GM12878 (cell line): Measurements from ENCODE around the gene SNRPD2. TPM values are rescaled to one million over a fixed set of nuclear protein-coding genes. Genes with fewer than 3 reads are reported as not detected.

Experiments used
- CBX5 ChIP-seq: sonication (generic); IDR thresholded peaks from 2 replicates; pipeline ENCODE4 v1.6.1; 2016; ENCODE audit warnings: low read depth, moderate library complexity, mild to moderate bottlenecking, inconsistent platforms
- CHD1 ChIP-seq: IDR thresholded peaks from 2 replicates; pipeline ENCODE4 v1.6.1; 2012; ENCODE audit warnings: low read depth, low read length, improper control_type of control experiment
- CTCF ChIP-seq, 3 experiments: IDR thresholded peaks in 2 of 3; conservative IDR thresholded peaks in 1 of 3; 2 replicates each; pipeline ENCODE4 v1.5.1; 2011; ENCODE audit warnings: low read depth in 3 of 3, low read length in 3 of 3, mild to moderate bottlenecking in 3 of 3, control low read depth in 2 of 3, moderate library complexity in 2 of 3, inconsistent platforms in 1 of 3, mixed read lengths in 1 of 3; ENCODE audit not compliant: control insufficient read depth in 2 of 3, insufficient read depth in 1 of 3; ENCODE audit errors: extremely low read depth in 1 of 3
- HCFC1 ChIP-seq: fragments of 150-350 bp; IDR thresholded peaks from 2 replicates; pipeline ENCODE4 v1.6.1; 2014; ENCODE audit warnings: low read length
- NR2C1 ChIP-seq: fragments of 450-650 bp; IDR thresholded peaks from 2 replicates; pipeline ENCODE4 v1.6.1; 2017; ENCODE audit warnings: antibody characterized with exemption, mild to moderate bottlenecking, moderate library complexity
- NR2C2 ChIP-seq: IDR thresholded peaks from 2 replicates; pipeline ENCODE4 v1.6.1; 2011; ENCODE audit warnings: borderline replicate concordance, low read depth; ENCODE audit not compliant: control insufficient read depth, insufficient read length
- NRF1 ChIP-seq: conservative IDR thresholded peaks from 2 replicates; pipeline ENCODE4 v1.6.1; 2011; ENCODE audit warnings: mild to moderate bottlenecking, low read depth, low read length, improper control_type of control experiment
- PKNOX1 ChIP-seq: fragments of 450-650 bp; IDR thresholded peaks from 2 replicates; pipeline ENCODE4 v1.6.1; 2016; ENCODE audit warnings: mild to moderate bottlenecking
- PML ChIP-seq: IDR thresholded peaks from 2 replicates; pipeline ENCODE4 v1.6.1; 2012; ENCODE audit warnings: low read length, inconsistent platforms
- POLR2A ChIP-seq: IDR thresholded peaks from 2 replicates; pipeline ENCODE4 v1.6.1; 2011; ENCODE audit warnings: low read depth, mild to moderate bottlenecking, low read length
- POU2F2 ChIP-seq: IDR thresholded peaks from 3 replicates; pipeline ENCODE4 v1.6.1; 2011; ENCODE audit warnings: low read depth, mild to moderate bottlenecking, low read length, borderline replicate concordance
- RCOR1 ChIP-seq: conservative IDR thresholded peaks from 2 replicates; pipeline ENCODE4 v1.6.1; 2012; ENCODE audit warnings: low read depth, low read length, improper control_type of control experiment
- SIX5 ChIP-seq: IDR thresholded peaks from 2 replicates; pipeline ENCODE4 v1.6.1; 2011; ENCODE audit warnings: mild to moderate bottlenecking, low read depth, low read length, moderate library complexity; ENCODE audit not compliant: severe bottlenecking
- SMAD1 ChIP-seq: fragments of 450-650 bp; IDR thresholded peaks from 2 replicates; pipeline ENCODE4 v1.6.1; 2018; ENCODE audit warnings: mild to moderate bottlenecking, low read depth; ENCODE audit not compliant: partially characterized antibody
- YBX1 ChIP-seq: fragments of 450-650 bp; IDR thresholded peaks from 2 replicates; pipeline ENCODE4 v1.6.1; 2016; ENCODE audit warnings: antibody characterized with exemption
- ZNF217 ChIP-seq: fragments of 450-650 bp; IDR thresholded peaks from 2 replicates; pipeline ENCODE4 v1.6.1; 2017; ENCODE audit warnings: antibody characterized with exemption, mild to moderate bottlenecking
- polyA plus RNA-seq, 11 experiments: library from polyadenylated mRNA; depleted of rRNA in 4 of 11; unstranded in 6 of 11; stranded (reverse) in 5 of 11; fragments of >200 nt; fragmentation: Nextera tagmentation in 4 of 11; fragmentation: Illumina TruSeq in 1 of 11; extraction: Ambion mirVana in 4 of 11; extraction: Trizol in 1 of 11; gene quantifications; 1 replicate in 1 of 11; 2 replicates in 10 of 11; pipeline versions ENCODE4 v1.2.1 to v1.2.3, GENCODE V29; 2011 to 2016; ENCODE audit warnings: inconsistent platforms in 2 of 11, missing spikeins in 2 of 11, low read depth in 1 of 11
- total RNA-seq, 4 experiments: library from RNA; depleted of rRNA in 3 of 4; stranded (reverse); fragments of >200 nt in 3 of 4; fragmentation: Illumina TruSeq in 1 of 4; extraction: Trizol in 1 of 4; gene quantifications; 2 replicates each; pipeline versions ENCODE4 v1.2.1 to v1.2.3, GENCODE V29; 2013 to 2021
- TF ChIP-seq, protein P1 (sequence below): IDR thresholded peaks from 2 replicates; pipeline ENCODE4 v1.6.1; 2011; ENCODE audit warnings: borderline replicate concordance, low read depth, mild to moderate bottlenecking, moderate library complexity, mixed read lengths, low read length; ENCODE audit not compliant: insufficient read depth; ENCODE audit errors: extremely low read length
- TF ChIP-seq, protein P2 (sequence below): fragments of 450-650 bp; IDR thresholded peaks from 2 replicates; pipeline ENCODE4 v1.6.1; 2018; ENCODE audit warnings: borderline replicate concordance, mild to moderate bottlenecking; ENCODE audit not compliant: partially characterized antibody
- TF ChIP-seq, protein P3 (sequence below): fragments of 450-650 bp; IDR thresholded peaks from 2 replicates; pipeline ENCODE4 v1.6.1; 2017; ENCODE audit warnings: antibody characterized with exemption, mild to moderate bottlenecking, moderate library complexity

The SNRPD2 gene
- total and polyA plus RNA-seq, 10 of the 15 experiments (the other 5 are each of a cell fraction or from before 2014, with no cell fraction given), result 526 to 3,621 (median 951) TPM

GRCh38 chr19:45730368-45731288, 38.9 kb upstream of the SNRPD2 start, which contains the start of gene FBXO46 (continued):
- TF ChIP-seq, protein P1, sequence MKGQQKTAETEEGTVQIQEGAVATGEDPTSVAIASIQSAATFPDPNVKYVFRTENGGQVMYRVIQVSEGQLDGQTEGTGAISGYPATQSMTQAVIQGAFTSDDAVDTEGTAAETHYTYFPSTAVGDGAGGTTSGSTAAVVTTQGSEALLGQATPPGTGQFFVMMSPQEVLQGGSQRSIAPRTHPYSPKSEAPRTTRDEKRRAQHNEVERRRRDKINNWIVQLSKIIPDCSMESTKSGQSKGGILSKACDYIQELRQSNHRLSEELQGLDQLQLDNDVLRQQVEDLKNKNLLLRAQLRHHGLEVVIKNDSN, result no peak
- peak; percentile 83; the same call in 2 of the 3 replicates for TF ChIP-seq POU2F2
- TF ChIP-seq NRF1, result peak; percentile 87
- TF ChIP-seq ZNF217, result no peak
- TF ChIP-seq PKNOX1, result 0 out of 2 replicates have a peak, but pooled peaks have one; percentile 6
- peak; percentile 85 for TF ChIP-seq NR2C1
- TF ChIP-seq SMAD1, result peak; percentile 49
- TF ChIP-seq HCFC1, result peak; percentile 99
- TF ChIP-seq, protein P2, sequence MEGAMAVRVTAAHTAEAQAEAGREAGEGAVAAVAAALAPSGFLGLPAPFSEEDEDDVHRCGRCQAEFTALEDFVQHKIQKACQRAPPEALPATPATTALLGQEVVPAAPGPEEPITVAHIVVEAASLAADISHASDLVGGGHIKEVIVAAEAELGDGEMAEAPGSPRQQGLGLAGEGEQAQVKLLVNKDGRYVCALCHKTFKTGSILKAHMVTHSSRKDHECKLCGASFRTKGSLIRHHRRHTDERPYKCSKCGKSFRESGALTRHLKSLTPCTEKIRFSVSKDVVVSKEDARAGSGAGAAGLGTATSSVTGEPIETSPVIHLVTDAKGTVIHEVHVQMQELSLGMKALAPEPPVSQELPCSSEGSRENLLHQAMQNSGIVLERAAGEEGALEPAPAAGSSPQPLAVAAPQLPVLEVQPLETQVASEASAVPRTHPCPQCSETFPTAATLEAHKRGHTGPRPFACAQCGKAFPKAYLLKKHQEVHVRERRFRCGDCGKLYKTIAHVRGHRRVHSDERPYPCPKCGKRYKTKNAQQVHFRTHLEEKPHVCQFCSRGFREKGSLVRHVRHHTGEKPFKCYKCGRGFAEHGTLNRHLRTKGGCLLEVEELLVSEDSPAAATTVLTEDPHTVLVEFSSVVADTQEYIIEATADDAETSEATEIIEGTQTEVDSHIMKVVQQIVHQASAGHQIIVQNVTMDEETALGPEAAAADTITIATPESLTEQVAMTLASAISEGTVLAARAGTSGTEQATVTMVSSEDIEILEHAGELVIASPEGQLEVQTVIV, result peak; percentile 88
- TF ChIP-seq SIX5, result peak; percentile 98
- TF ChIP-seq NR2C2, result no peak
- no peak for TF ChIP-seq CBX5
- peak; percentile 87 for TF ChIP-seq POLR2A
- TF ChIP-seq CTCF (IDR thresholded peaks at IDR 0.05 in 2 of 3, conservative IDR thresholded peaks at IDR 0.05 in 1 of 3; ENCODE audit: control insufficient read depth in 2 of 3, extremely low read depth in 1 of 3, insufficient read depth in 1 of 3, low read depth in 3 of 3, low read length in 3 of 3), result peak; percentile 28 to 40 (median 35); a peak in 5 of 6 replicates
- 0 out of 2 replicates have a peak, but pooled peaks have one; percentile 32 for TF ChIP-seq RCOR1
- TF ChIP-seq PML, result peak; percentile 49; the same call in 1 of the 2 replicates
- TF ChIP-seq YBX1, result no peak
- TF ChIP-seq, protein P3, sequence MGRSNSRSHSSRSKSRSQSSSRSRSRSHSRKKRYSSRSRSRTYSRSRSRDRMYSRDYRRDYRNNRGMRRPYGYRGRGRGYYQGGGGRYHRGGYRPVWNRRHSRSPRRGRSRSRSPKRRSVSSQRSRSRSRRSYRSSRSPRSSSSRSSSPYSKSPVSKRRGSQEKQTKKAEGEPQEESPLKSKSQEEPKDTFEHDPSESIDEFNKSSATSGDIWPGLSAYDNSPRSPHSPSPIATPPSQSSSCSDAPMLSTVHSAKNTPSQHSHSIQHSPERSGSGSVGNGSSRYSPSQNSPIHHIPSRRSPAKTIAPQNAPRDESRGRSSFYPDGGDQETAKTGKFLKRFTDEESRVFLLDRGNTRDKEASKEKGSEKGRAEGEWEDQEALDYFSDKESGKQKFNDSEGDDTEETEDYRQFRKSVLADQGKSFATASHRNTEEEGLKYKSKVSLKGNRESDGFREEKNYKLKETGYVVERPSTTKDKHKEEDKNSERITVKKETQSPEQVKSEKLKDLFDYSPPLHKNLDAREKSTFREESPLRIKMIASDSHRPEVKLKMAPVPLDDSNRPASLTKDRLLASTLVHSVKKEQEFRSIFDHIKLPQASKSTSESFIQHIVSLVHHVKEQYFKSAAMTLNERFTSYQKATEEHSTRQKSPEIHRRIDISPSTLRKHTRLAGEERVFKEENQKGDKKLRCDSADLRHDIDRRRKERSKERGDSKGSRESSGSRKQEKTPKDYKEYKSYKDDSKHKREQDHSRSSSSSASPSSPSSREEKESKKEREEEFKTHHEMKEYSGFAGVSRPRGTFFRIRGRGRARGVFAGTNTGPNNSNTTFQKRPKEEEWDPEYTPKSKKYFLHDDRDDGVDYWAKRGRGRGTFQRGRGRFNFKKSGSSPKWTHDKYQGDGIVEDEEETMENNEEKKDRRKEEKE, result no peak
- TF ChIP-seq CHD1, result no peak
